Lower leg skin (tissue), 4 donors: ENCODE data around the gene TULP3. TPM values are rescaled to one million over a fixed set of nuclear protein-coding genes. Genes with fewer than 3 reads are reported as not detected.

Source experiments
- DNase-seq, 2 donors: peaks; one replicate each; pipeline ENCODE4 v3.0.0-alpha.2; 2019; ENCODE audit warnings: low spot score in 2 of 2
- H3K4me3 ChIP-seq: fragments of 200-600 bp; sonication (generic); 2 replicates; pipeline ENCODE4 v1.5.1; 2017; ENCODE audit warnings: mild to moderate bottlenecking, low read depth; ENCODE audit not compliant: poor library complexity, severe bottlenecking
- CTCF ChIP-seq, 3 donors: fragments of 450-650 bp; IDR thresholded peaks; one replicate each; pipeline ENCODE4 v1.5.1; 2016; ENCODE audit warnings: antibody characterized with exemption in 3 of 3, mild to moderate bottlenecking in 3 of 3, moderate library complexity in 2 of 3
- POLR2A ChIP-seq, 2 donors: fragments of 450-650 bp; IDR thresholded peaks; one replicate each; pipeline ENCODE4 v1.6.1; 2016 to 2017; ENCODE audit warnings: antibody characterized with exemption in 2 of 2, mild to moderate bottlenecking in 1 of 2, moderate library complexity in 1 of 2
- WGBS, 2 donors: methylation state at CpG; one replicate each; pipeline ENCODE4 v1.1.5; 2018; 5-methylcytosine and 5-hydroxymethylcytosine counted together
- intact Hi-C: fragments of 100-400 bp; cut with DNase I; formaldehyde crosslinking; loops from one replicate; pipeline ENCODE4 v1.15.0; 2023; ENCODE audit warnings: low total_unique reads
- total RNA-seq, 4 donors: library from RNA; depleted of rRNA; stranded (reverse); fragments of >200 nt; gene quantifications; one replicate each; pipeline ENCODE4 v1.1.0, GENCODE V29; 2016

TULP3 gene
- total RNA-seq, 4 donors from 2014 or later: 22.8 to 37.3 (median 27.5) TPM

DNA sequence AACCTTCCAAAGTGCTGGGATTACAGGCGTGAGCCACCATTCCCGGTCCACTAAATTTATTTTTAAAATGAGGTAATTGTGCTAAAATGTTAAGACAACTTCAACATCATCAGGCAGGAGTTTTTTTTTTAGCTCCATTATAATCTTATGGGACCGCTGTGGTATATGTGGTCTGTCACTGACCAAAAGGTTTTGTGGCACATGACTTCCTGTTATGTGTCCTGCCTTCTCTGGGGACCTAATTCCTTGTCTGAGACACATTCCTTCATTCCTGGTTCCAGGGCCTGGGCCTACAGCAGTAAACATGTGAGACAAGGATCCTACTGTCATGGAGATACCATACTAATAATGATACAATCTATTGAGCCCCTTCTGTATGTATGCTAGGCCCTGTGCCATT, 38.8 kb upstream of the TULP3 start:
- TF ChIP-seq POLR2A (IDR thresholded peaks at IDR 0.05) (no peak), CTCF (IDR thresholded peaks at IDR 0.05) (no peak)
- intact Hi-C loops: loop anchor here (10.0 kb wide), 1 partner anchor 93 kb away; no protein-coding TSS in a partner anchor
- no peak overlapping the region for H3K4me3 ChIP-seq
- 86 to 95% methylated on average over 3 of the region's 3 CpGs for WGBS, 2 donors
- DNase-seq: no peak

DNA sequence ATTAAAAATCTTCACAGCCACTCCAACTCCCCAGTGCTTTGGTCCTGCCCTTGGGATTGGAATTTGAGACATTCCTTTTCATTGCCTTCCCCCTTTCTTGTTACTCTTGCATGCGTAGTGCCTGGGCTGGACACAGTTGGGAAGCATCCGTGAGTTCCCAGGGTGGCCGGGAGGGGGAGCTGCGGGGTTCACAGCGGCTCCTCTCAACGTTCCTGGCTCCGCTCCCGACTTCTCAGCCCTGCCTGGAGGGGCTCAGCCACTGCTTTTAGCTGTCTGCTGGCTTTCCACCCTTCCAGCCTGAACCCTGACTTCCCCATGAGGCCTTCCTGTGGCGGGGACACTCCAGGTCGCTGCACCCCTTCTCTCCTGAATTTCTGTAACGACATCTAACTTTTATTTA, 37.1 kb upstream of the TULP3 start:
- DNase-seq: peak; percentile 59 to 94
- TF ChIP-seq POLR2A (IDR thresholded peaks at IDR 0.05): no peak
- TF ChIP-seq CTCF (IDR thresholded peaks at IDR 0.05): no peak
- WGBS, 2 donors: 18 to 25% methylated on average over 11 of the region's 11 CpGs
- no peak overlapping the region for H3K4me3 ChIP-seq
- intact Hi-C loops: loop anchor here (10.0 kb wide), 1 partner anchor 91 kb away; no protein-coding TSS in a partner anchor

- intact Hi-C loops: loop anchor here (10.0 kb wide), 1 partner anchor 90 kb away; no protein-coding TSS in a partner anchor
- WGBS, 2 donors: 69 to 75% methylated on average over 25 of the region's 25 CpGs
- H3K4me3 ChIP-seq: no peak overlapping the region
- TF ChIP-seq POLR2A (IDR thresholded peaks at IDR 0.05): no peak
- no peak for TF ChIP-seq CTCF (IDR thresholded peaks at IDR 0.05)
- no peak for DNase-seq
Measured at GRCh38 chr12:2854669-2855453, 35.8 kb upstream of the TULP3 start.

- 57 to 84% methylated on average over 7 of the region's 7 CpGs for WGBS, 2 donors
- TF ChIP-seq POLR2A (IDR thresholded peaks at IDR 0.05) (no peak), CTCF (IDR thresholded peaks at IDR 0.05) (no peak)
- intact Hi-C loops: loop anchor here (10.0 kb wide), 1 partner anchor 89 kb away; no protein-coding TSS in a partner anchor
- H3K4me3 ChIP-seq: no peak overlapping the region
- no peak for DNase-seq
Measured at GRCh38 chr12:2855546-2855945, 35.1 kb upstream of the TULP3 start.

GRCh38 chr12:2856051-2856450, 34.6 kb upstream of the TULP3 start:
- no peak overlapping the region for H3K4me3 ChIP-seq
- TF ChIP-seq POLR2A (IDR thresholded peaks at IDR 0.05) (no peak), CTCF (IDR thresholded peaks at IDR 0.05) (no peak)
- intact Hi-C loops: loop anchor here (10.0 kb wide), 1 partner anchor 89 kb away; no protein-coding TSS in a partner anchor
- WGBS, 2 donors: 82 to 91% methylated on average over 3 of the region's 3 CpGs
- DNase-seq: no peak
